K562 (cell line): ENCODE measurements around the gene MCC. TPM values are rescaled to one million over a fixed set of nuclear protein-coding genes. Genes with fewer than 3 reads are reported as not detected.

ENCODE experiments used
- BACH1 ChIP-seq: fragments of 200-800 bp; sonication (Bioruptor generic); IDR thresholded peaks from 2 replicates; pipeline ENCODE4 v1.6.1; 2016; ENCODE audit warnings: missing genetic modification characterization, missing compliant biosample characterization
- BRF1 ChIP-seq: IDR thresholded peaks from 3 replicates; pipeline ENCODE4 v1.6.1; 2011; ENCODE audit warnings: borderline replicate concordance, mild to moderate bottlenecking; ENCODE audit not compliant: insufficient read length; ENCODE audit errors: extremely low read depth
- CTCFL ChIP-seq: IDR thresholded peaks from 2 replicates; pipeline ENCODE4 v1.6.1; 2011; ENCODE audit warnings: borderline replicate concordance, low read depth, mild to moderate bottlenecking, moderate library complexity, low read length; ENCODE audit not compliant: insufficient read depth, poor library complexity, severe bottlenecking
- DLX4 ChIP-seq: fragments of 250-450 bp; sonication (Bioruptor Pico); IDR thresholded peaks from 2 replicates; pipeline ENCODE4 v1.6.1; 2021; ENCODE audit warnings: mild to moderate bottlenecking
- ETS2 ChIP-seq: IDR thresholded peaks from 2 replicates; pipeline ENCODE4 v1.6.1; 2016; ENCODE audit warnings: borderline replicate concordance, missing genetic modification characterization, mild to moderate bottlenecking, moderate library complexity, missing compliant biosample characterization; ENCODE audit not compliant: poor library complexity, severe bottlenecking
- FOXP4 ChIP-seq: sonication (generic); formaldehyde crosslinking; IDR thresholded peaks from 2 replicates; pipeline ENCODE4 v1.8.0; 2022; ENCODE audit warnings: mild to moderate bottlenecking, missing genetic modification reagents, borderline replicate concordance
- ILF3 ChIP-seq: fragments of 450-650 bp; IDR thresholded peaks from 2 replicates; pipeline ENCODE4 v1.6.1; 2018; ENCODE audit warnings: antibody characterized with exemption, mild to moderate bottlenecking, moderate library complexity, borderline replicate concordance
- KLF1 ChIP-seq: fragments of 450-650 bp; IDR thresholded peaks from 2 replicates; pipeline ENCODE4 v1.6.1; 2016; ENCODE audit warnings: missing genetic modification characterization, missing compliant biosample characterization
- MIER1 ChIP-seq: fragments of 450-650 bp; IDR thresholded peaks from 2 replicates; pipeline ENCODE4 v1.6.1; 2016; ENCODE audit warnings: antibody characterized with exemption, mild to moderate bottlenecking, low read depth
- NR2C2 ChIP-seq, 2 experiments: fragments of 200-800 bp in 1 of 2; sonication (Bioruptor generic) in 1 of 2; sonication (generic) in 1 of 2; formaldehyde crosslinking in 1 of 2; IDR thresholded peaks; 2 replicates each; pipeline versions ENCODE4 v1.6.1 to v1.8.0; 2016 to 2022; ENCODE audit warnings: mild to moderate bottlenecking in 1 of 2, missing compliant biosample characterization in 1 of 2, missing genetic modification characterization in 1 of 2, missing genetic modification reagents in 1 of 2
- NUFIP1 ChIP-seq: fragments of 450-650 bp; IDR thresholded peaks from 2 replicates; pipeline ENCODE4 v1.6.1; 2018; ENCODE audit not compliant: partially characterized antibody
- PHTF2 ChIP-seq: fragments of 250-450 bp; sonication (Bioruptor Pico); IDR thresholded peaks from 2 replicates; pipeline ENCODE4 v1.5.0; 2021; ENCODE audit warnings: mild to moderate bottlenecking
- POLR2H ChIP-seq: IDR thresholded peaks from 2 replicates; pipeline ENCODE4 v1.6.1; 2016; ENCODE audit warnings: missing genetic modification characterization, low read depth, mild to moderate bottlenecking, control low read depth, missing compliant biosample characterization, moderate library complexity
- RBM17 ChIP-seq: fragments of 200-400 bp; formaldehyde crosslinking; IDR thresholded peaks from 2 replicates; pipeline ENCODE4 v1.6.1; 2017; ENCODE audit warnings: low read depth, mild to moderate bottlenecking, low read length, borderline replicate concordance
- RFX7 ChIP-seq: fragments of 250-450 bp; sonication (Bioruptor Pico); IDR thresholded peaks from 2 replicates; pipeline ENCODE4 v1.5.1; 2021; ENCODE audit warnings: mild to moderate bottlenecking
- SREBF1 ChIP-seq: fragments of 150-350 bp; IDR thresholded peaks from 2 replicates; pipeline ENCODE4 v1.6.1; 2014; ENCODE audit warnings: antibody characterized with exemption, low read depth, low read length, borderline replicate concordance
- THRB ChIP-seq: fragments of 450-650 bp; formaldehyde crosslinking; conservative IDR thresholded peaks from 2 replicates; pipeline ENCODE4 v1.4.0; 2022; ENCODE audit warnings: mild to moderate bottlenecking, missing genetic modification characterization
- ZKSCAN3 ChIP-seq: fragments of 250-450 bp; sonication (Bioruptor Pico); IDR thresholded peaks from 2 replicates; pipeline ENCODE4 v1.4.0; 2020
- ZNF212 ChIP-seq: fragments of 450-650 bp; formaldehyde crosslinking; IDR thresholded peaks from 2 replicates; pipeline ENCODE4 v1.4.0; 2020; ENCODE audit warnings: mild to moderate bottlenecking
- ZNF316 ChIP-seq: fragments of 450-650 bp; IDR thresholded peaks from 2 replicates; pipeline ENCODE4 v1.6.1; 2016
- ZNF586 ChIP-seq: fragments of 450-650 bp; formaldehyde crosslinking; conservative IDR thresholded peaks from 2 replicates; pipeline ENCODE4 v1.4.0; 2020; ENCODE audit warnings: mild to moderate bottlenecking, moderate library complexity
- ZNF699 ChIP-seq: fragments of 250-450 bp; sonication (Bioruptor Pico); IDR thresholded peaks from 2 replicates; pipeline ENCODE4 v1.8.0; 2021; ENCODE audit warnings: mild to moderate bottlenecking, moderate library complexity; ENCODE audit not compliant: insufficient replicate concordance
- polyA plus RNA-seq, 8 experiments: library from polyadenylated mRNA; depleted of rRNA in 4 of 8; stranded (reverse) in 5 of 8; unstranded in 3 of 8; fragments of >200 nt; fragmentation: Nextera tagmentation in 2 of 8; fragmentation: Illumina TruSeq in 1 of 8; extraction: Ambion mirVana in 2 of 8; extraction: Trizol in 1 of 8; gene quantifications; 2 replicates each; pipeline versions ENCODE4 v1.2.1 to v1.2.3, GENCODE V29; 2011 to 2014; ENCODE audit warnings: inconsistent platforms in 1 of 8, missing spikeins in 1 of 8
- total RNA-seq, 7 experiments: library from RNA; depleted of rRNA in 6 of 7; stranded (reverse); fragments of >200 nt in 6 of 7; fragmentation: Illumina TruSeq in 2 of 7; extraction: Trizol in 2 of 7; gene quantifications; 2 replicates each; pipeline versions ENCODE4 v1.2.1 to v1.2.3, GENCODE V29; 2011 to 2021; ENCODE audit warnings: low replicate concordance in 1 of 7

The MCC gene
- total and polyA plus RNA-seq, 9 of the 15 experiments (the other 6 are each of a cell fraction or from before 2014, with no cell fraction given), result 0.04 to 0.24 (median 0.06) TPM; not detected in 1

- TF ChIP-seq FOXP4 (no peak), ZNF586 (CRISPR knock-in tag) (no peak), ZNF316 (no peak), DLX4 (no peak), THRB (no peak), ZNF699 (CRISPR knock-in tag) (no peak), MIER1 (no peak), SREBF1 (no peak), ZNF212 (no peak), RBM17 (no peak), NR2C2 (CRISPR knock-in tag; IDR thresholded peaks at IDR 0.05) (no peak), NR2C2 (tag; IDR thresholded peaks at IDR 0.05) (peak; percentile 65), RFX7 (CRISPR knock-in tag) (no peak), ZKSCAN3 (CRISPR knock-in tag) (no peak), KLF1 (tag) (no peak; the same call in none of the 2 replicates), BRF1 (no peak), ILF3 (no peak), CTCFL (no peak), NUFIP1 (no peak), PHTF2 (CRISPR knock-in tag) (no peak), POLR2H (tag) (peak; percentile 77; the same call in 1 of the 2 replicates), ETS2 (tag) (no peak), BACH1 (tag) (no peak)
Measured at GRCh38 chr5:112976432-112977309, 511.6 kb downstream of the MCC start, which contains the start of gene DCP2 (continued).
